Right cardiac atrium (tissue), 5 donors: Measurements from ENCODE around the gene METTL26. TPM values are rescaled to one million over a fixed set of nuclear protein-coding genes. Genes with fewer than 3 reads are reported as not detected.

Experiments used
- ATAC-seq, 2 donors: fragments of 200-7000 bp; cut with Tn5 transposase; one replicate each; pipeline versions ENCODE4 v1.8.0 to v1.9.1; 2020; ENCODE audit warnings: moderate library complexity in 2 of 2, mild to moderate bottlenecking in 1 of 2
- DNase-seq, 3 donors: peaks; one replicate each; pipeline ENCODE4 v3.0.0-alpha.2; 2020
- H3K27ac ChIP-seq: one replicate; pipeline ENCODE4 v1.5.1; 2013; ENCODE audit warnings: mild to moderate bottlenecking, low read length, control low read depth, moderate library complexity
- H3K27me3 ChIP-seq: one replicate; pipeline ENCODE4 v1.6.1; 2013; ENCODE audit not compliant: control insufficient read depth, insufficient read depth
- H3K4me1 ChIP-seq: one replicate; pipeline ENCODE4 v1.6.1; 2013; ENCODE audit warnings: low read length; ENCODE audit not compliant: control insufficient read depth, insufficient read depth
- H3K4me3 ChIP-seq: one replicate; pipeline ENCODE4 v1.5.1; 2013; ENCODE audit warnings: low read length, control low read depth
- H3K9me3 ChIP-seq: one replicate; pipeline ENCODE4 v1.6.1; 2013; ENCODE audit warnings: low read length; ENCODE audit not compliant: control insufficient read depth
- WGBS: extraction: QIAGEN DNeasy Blood & Tissue Kit; methylation state at CpG from one replicate; pipeline ENCODE4 v1.1.7; 2013; 5-methylcytosine and 5-hydroxymethylcytosine counted together
- intact Hi-C, 4 donors: fragments of 100-400 bp; cut with DNase I; formaldehyde crosslinking; loops; one replicate each; pipeline versions ENCODE4 v1.11.0 to v1.14.0; 2022 to 2023
- polyA plus RNA-seq: library from polyadenylated mRNA; stranded (reverse); fragments of 200-250 nt; gene quantifications from one replicate; pipeline ENCODE4 v1.2.3, GENCODE V29; 2013
- total RNA-seq, 4 donors: library from RNA; stranded (reverse); fragmentation: NEBNext Ultra II Directional; extraction: Animal tissue kit (Norgen Biotek cat#: 25700); gene quantifications; one replicate each; pipeline ENCODE4 v1.2.1, GENCODE V29; 2021
- donor health status: healthy with polysubstance abuse.
- donor health status: DM: no; HTN: yes; CAD: no.
- donor health status: DM: no; HTN: no; CAD: no.
- donor health status: DM: no; HTN: yes; CAD: no; lungs with severe emphysema.
- donor health status: DM: yes; HTN: yes; CAD: no.

The METTL26 gene
- total and polyA plus RNA-seq, 5 donors, result 55.4 to 128 (median 56.7) TPM

- Histone ChIP-seq H3K9me3 (no peaks in the 10 kb centered on the region), H3K4me1 (no peaks in the 10 kb centered on the region), H3K27me3 (no peaks in the 10 kb centered on the region), H3K27ac (peak within 1 kb of the TSS; percentile 89), H3K4me3 (peak within 1 kb of the TSS; percentile 73)
- WGBS, result 1% methylated on average over 65 of the region's 67 CpGs
- intact Hi-C loops, result loop anchor here in 2 of 4 donors (5.0 to 10.0 kb wide), 2 partner anchors 73 to 75 kb away; partner anchors contain the start of gene RHOT2 (in 1 of the 2)
- ATAC-seq (peak; percentile 95 to 96), DNase-seq (peak; percentile 99 to 100 (median 100))
These were observed 46.4 kb downstream of the METTL26 start, which contains the start of gene RAB40C for GRCh38 chr16:589658-590187. Gene RAB40C (plus strand): TSS chr16:590066. CDS start chr16:590292, 226 bp downstream.

- H3K27me3 ChIP-seq, result no peaks in the 10 kb centered on the region
- peak overlapping the region; percentile 89 for H3K27ac ChIP-seq
- no peaks in the 10 kb centered on the region for H3K4me1 ChIP-seq
- no peaks in the 10 kb centered on the region for H3K9me3 ChIP-seq
- ATAC-seq (peak; percentile 91 to 92), DNase-seq (peak; percentile 96 to 99 (median 98))
- intact Hi-C loops, result loop anchor here in 2 of 4 donors (5.0 to 10.0 kb wide), 2 partner anchors 73 to 76 kb away; partner anchors contain the start of gene RHOT2 (in 1 of the 2)
- under 1% methylated on average over 107 of the region's 107 CpGs for WGBS
- peak overlapping the region; percentile 73 for H3K4me3 ChIP-seq
These were observed 47.0 kb downstream of the METTL26 start for GRCh38 chr16:588889-589657.

GRCh38 chr16:588639-588888 lies 47.5 kb downstream of the METTL26 start:
- DNase-seq (peak; percentile 51 to 76 (median 71)), ATAC-seq (no peak)
- WGBS, result under 1% methylated on average over 21 of the region's 21 CpGs
- Histone ChIP-seq H3K27me3 (no peaks in the 10 kb centered on the region), H3K27ac (peak overlapping the region; percentile 89), H3K4me3 (peak overlapping the region; percentile 73), H3K4me1 (no peaks in the 10 kb centered on the region), H3K9me3 (no peaks in the 10 kb centered on the region)
- intact Hi-C loops, result loop anchor here in 2 of 4 donors (5.0 to 10.0 kb wide), 2 partner anchors 74 to 76 kb away; partner anchors contain the start of gene RHOT2 (in 1 of the 2)

GRCh38 chr16:586645-587590 lies 49.2 kb downstream of the METTL26 start:
- H3K4me1 ChIP-seq, result no peaks in the 10 kb centered on the region
- H3K27ac ChIP-seq, result peak overlapping the region; percentile 31
- no peaks in the 10 kb centered on the region for H3K9me3 ChIP-seq
- DNase-seq (peak; percentile 75 to 90 (median 80)), ATAC-seq (peak in 1 of 2 donors; percentile 4)
- H3K4me3 ChIP-seq, result no peak overlapping the region
- no peaks in the 10 kb centered on the region for H3K27me3 ChIP-seq
- WGBS, result 64% methylated on average over 14 of the region's 14 CpGs
- intact Hi-C loops, result loop anchor here in 2 of 4 donors (5.0 to 10.0 kb wide), 2 partner anchors 75 to 78 kb away; partner anchors contain the start of gene RHOT2 (in 1 of the 2)

- H3K4me1 ChIP-seq, result no peaks in the 10 kb centered on the region
- WGBS, result 41% methylated on average over 16 of the region's 16 CpGs
- intact Hi-C loops, result loop anchor here in 2 of 4 donors (5.0 to 10.0 kb wide), 2 partner anchors 76 to 79 kb away; partner anchors contain the start of gene RHOT2 (in 1 of the 2)
- ATAC-seq, result no peak
- H3K4me3 ChIP-seq, result no peak overlapping the region
- H3K27ac ChIP-seq, result no peak overlapping the region
- no peaks in the 10 kb centered on the region for H3K27me3 ChIP-seq
- DNase-seq, result peak in 1 of 3 donors; percentile 44
- no peaks in the 10 kb centered on the region for H3K9me3 ChIP-seq
These were observed 50.0 kb downstream of the METTL26 start for GRCh38 chr16:586047-586644.

- DNase-seq, result peak in 2 of 3 donors; percentile 58 to 64
These were observed 50.8 kb downstream of the METTL26 start for GRCh38 chr16:585351-585750.

More at GRCh38 chr16:585351-585750, 50.8 kb downstream of the METTL26 start:
- H3K4me3 ChIP-seq, result no peak overlapping the region
- 22% methylated on average over 10 of the region's 10 CpGs for WGBS
- ATAC-seq, result no peak
- no peak overlapping the region for H3K27ac ChIP-seq
- no peaks in the 10 kb centered on the region for H3K4me1 ChIP-seq
- H3K9me3 ChIP-seq, result no peaks in the 10 kb centered on the region
- H3K27me3 ChIP-seq, result no peaks in the 10 kb centered on the region
- intact Hi-C loops, result loop anchor here in 2 of 4 donors (5.0 to 10.0 kb wide), 2 partner anchors 77 to 79 kb away; partner anchors contain the start of gene RHOT2 (in 1 of the 2)

Other genes with a start within 250 kb of the METTL26 start
- 10 to 100 TPM; 49.7 to 86.4 (median 66.0) TPM for gene NME4, start 239.1 kb downstream of the METTL26 start, total RNA-seq
- gene NME4, start 239.1 kb downstream of the METTL26 start, polyA plus RNA-seq, result 73.1 TPM
- gene DECR2, start 234.4 kb downstream of the METTL26 start, total RNA-seq, result 10 to 100 TPM in 3 of 4 donors, 1 to 10 TPM in 1; 8.6 to 14.6 (median 13.3) TPM
- gene DECR2, start 234.4 kb downstream of the METTL26 start, polyA plus RNA-seq, result 14.3 TPM
- gene RAB11FIP3, start 210.7 kb downstream of the METTL26 start, total RNA-seq, result 10 to 100 TPM; 32.2 to 44.6 (median 38.4) TPM
- gene RAB11FIP3, start 210.7 kb downstream of the METTL26 start, polyA plus RNA-seq, result 25.1 TPM
- 10 to 100 TPM; 15.4 to 22.1 (median 19.6) TPM for gene CAPN15, start 108.6 kb downstream of the METTL26 start, total RNA-seq
- 16.9 TPM for gene CAPN15, start 108.6 kb downstream of the METTL26 start, polyA plus RNA-seq
- gene PRR35, start 75.9 kb downstream of the METTL26 start, total RNA-seq, result not detected
- not detected for gene PRR35, start 75.9 kb downstream of the METTL26 start, polyA plus RNA-seq
- gene NHLRC4, start 69.3 kb downstream of the METTL26 start, total RNA-seq, result under 1 TPM; 0.22 to 0.62 (median 0.54) TPM
- gene NHLRC4, start 69.3 kb downstream of the METTL26 start, polyA plus RNA-seq, result 0.84 TPM
- 10 to 100 TPM; 19.8 to 23.0 (median 21.6) TPM for gene PIGQ, start 66.3 kb downstream of the METTL26 start, total RNA-seq
- 22.9 TPM for gene PIGQ, start 66.3 kb downstream of the METTL26 start, polyA plus RNA-seq
- gene RAB40C, start 46.2 kb downstream of the METTL26 start, total RNA-seq, result 10 to 100 TPM; 10.9 to 13.4 (median 11.9) TPM
- gene RAB40C, start 46.2 kb downstream of the METTL26 start, polyA plus RNA-seq, result 13.4 TPM
- gene WFIKKN1, start 5.3 kb downstream of the METTL26 start, total RNA-seq, result under 1 TPM; 0.15 to 0.70 (median 0.20) TPM
- 0.29 TPM for gene WFIKKN1, start 5.3 kb downstream of the METTL26 start, polyA plus RNA-seq
- 100 to 1,000 TPM in 1 of 4 donors, 10 to 100 TPM in 3; 71.2 to 121 (median 85.6) TPM for gene MCRIP2, start 5.5 kb upstream of the METTL26 start, total RNA-seq
- gene MCRIP2, start 5.5 kb upstream of the METTL26 start, polyA plus RNA-seq, result 141 TPM
- 10 to 100 TPM; 10.5 to 13.7 (median 12.0) TPM for gene WDR90, start 13.1 kb upstream of the METTL26 start, total RNA-seq
- 8.1 TPM for gene WDR90, start 13.1 kb upstream of the METTL26 start, polyA plus RNA-seq
- gene RHOT2, start 31.8 kb upstream of the METTL26 start, total RNA-seq, result 100 to 1,000 TPM in 1 of 4 donors, 10 to 100 TPM in 3; 84.3 to 104 (median 90.8) TPM
- gene RHOT2, start 31.8 kb upstream of the METTL26 start, polyA plus RNA-seq, result 101 TPM
- gene RHBDL1, start 39.4 kb upstream of the METTL26 start, total RNA-seq, result 1 to 10 TPM in 3 of 4 donors, under 1 TPM in 1; 0.89 to 2.9 (median 1.7) TPM
- gene RHBDL1, start 39.4 kb upstream of the METTL26 start, polyA plus RNA-seq, result 2.3 TPM
- 100 to 1,000 TPM; 114 to 121 (median 119) TPM for gene STUB1, start 44.1 kb upstream of the METTL26 start, total RNA-seq
- gene STUB1, start 44.1 kb upstream of the METTL26 start, polyA plus RNA-seq, result 126 TPM
- 10 to 100 TPM; 52.0 to 55.7 (median 54.6) TPM for gene JMJD8, start 48.0 kb upstream of the METTL26 start, total RNA-seq
- 49.7 TPM for gene JMJD8, start 48.0 kb upstream of the METTL26 start, polyA plus RNA-seq
- 1 to 10 TPM; 7.1 to 9.0 (median 8.2) TPM for gene WDR24, start 54.1 kb upstream of the METTL26 start, total RNA-seq
- gene WDR24, start 54.1 kb upstream of the METTL26 start, polyA plus RNA-seq, result 6.3 TPM
- under 1 TPM; 0.19 to 0.38 (median 0.28) TPM for gene FBXL16, start 69.5 kb upstream of the METTL26 start, total RNA-seq
- 0.34 TPM for gene FBXL16, start 69.5 kb upstream of the METTL26 start, polyA plus RNA-seq
- 10 to 100 TPM; 65.2 to 75.0 (median 69.4) TPM for gene METRN, start 78.8 kb upstream of the METTL26 start, total RNA-seq
- 68.2 TPM for gene METRN, start 78.8 kb upstream of the METTL26 start, polyA plus RNA-seq
- gene ANTKMT, start 84.8 kb upstream of the METTL26 start, total RNA-seq, result 10 to 100 TPM; 25.7 to 38.8 (median 33.2) TPM
- 37.6 TPM for gene ANTKMT, start 84.8 kb upstream of the METTL26 start, polyA plus RNA-seq
- under 1 TPM in 3 of 4 donors, not detected in 1; 0.36 to 0.97 (median 0.40) TPM for gene CCDC78, start 90.1 kb upstream of the METTL26 start, total RNA-seq
- 0.48 TPM for gene CCDC78, start 90.1 kb upstream of the METTL26 start, polyA plus RNA-seq
- 10 to 100 TPM in 3 of 4 donors, 1 to 10 TPM in 1; 7.5 to 15.3 (median 12.0) TPM for gene HAGHL, start 90.8 kb upstream of the METTL26 start, total RNA-seq
- 21.0 TPM for gene HAGHL, start 90.8 kb upstream of the METTL26 start, polyA plus RNA-seq
- gene CIAO3, start 104.7 kb upstream of the METTL26 start, total RNA-seq, result 10 to 100 TPM; 21.5 to 31.3 (median 23.4) TPM
- 28.2 TPM for gene CIAO3, start 104.7 kb upstream of the METTL26 start, polyA plus RNA-seq
- gene MSLN, start 124.4 kb upstream of the METTL26 start, total RNA-seq, result 1 to 10 TPM in 2 of 4 donors, under 1 TPM in 1, not detected in 1; 0.92 to 3.1 (median 1.0) TPM
- not detected for gene MSLN, start 124.4 kb upstream of the METTL26 start, polyA plus RNA-seq
- 10 to 100 TPM in 2 of 4 donors, 1 to 10 TPM in 2; 9.3 to 11.8 (median 9.9) TPM for gene RPUSD1, start 152.1 kb upstream of the METTL26 start, total RNA-seq
- 11.5 TPM for gene RPUSD1, start 152.1 kb upstream of the METTL26 start, polyA plus RNA-seq
- gene CHTF18, start 152.3 kb upstream of the METTL26 start, total RNA-seq, result 1 to 10 TPM; 4.0 to 6.9 (median 4.9) TPM
- gene CHTF18, start 152.3 kb upstream of the METTL26 start, polyA plus RNA-seq, result 3.4 TPM
- not detected for gene GNG13, start 164.4 kb upstream of the METTL26 start, total RNA-seq
- not detected for gene GNG13, start 164.4 kb upstream of the METTL26 start, polyA plus RNA-seq